ENCODE measurements around the gene PRMT7.

The PRMT7 gene

DNA sequence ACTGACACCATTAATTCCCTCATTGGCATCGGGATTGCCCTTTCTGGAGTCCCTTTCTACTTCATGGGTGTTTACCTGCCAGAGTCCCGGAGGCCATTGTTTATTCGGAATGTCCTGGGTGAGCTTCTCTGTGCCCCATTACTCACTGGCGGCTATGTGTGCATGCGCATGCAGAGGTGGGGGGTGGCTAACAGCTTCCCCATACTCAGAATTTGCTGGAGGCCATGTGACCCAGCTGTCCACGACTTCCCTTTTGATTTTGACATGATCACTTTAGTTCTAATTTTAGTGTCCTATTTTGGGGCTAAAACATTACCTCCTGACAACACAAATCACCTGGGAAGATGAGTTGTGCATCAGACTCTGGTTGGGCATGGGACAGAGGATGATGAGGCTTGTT lies 14.1 kb upstream of the PRMT7 start:
- TF ChIP-seq, protein P1, sequence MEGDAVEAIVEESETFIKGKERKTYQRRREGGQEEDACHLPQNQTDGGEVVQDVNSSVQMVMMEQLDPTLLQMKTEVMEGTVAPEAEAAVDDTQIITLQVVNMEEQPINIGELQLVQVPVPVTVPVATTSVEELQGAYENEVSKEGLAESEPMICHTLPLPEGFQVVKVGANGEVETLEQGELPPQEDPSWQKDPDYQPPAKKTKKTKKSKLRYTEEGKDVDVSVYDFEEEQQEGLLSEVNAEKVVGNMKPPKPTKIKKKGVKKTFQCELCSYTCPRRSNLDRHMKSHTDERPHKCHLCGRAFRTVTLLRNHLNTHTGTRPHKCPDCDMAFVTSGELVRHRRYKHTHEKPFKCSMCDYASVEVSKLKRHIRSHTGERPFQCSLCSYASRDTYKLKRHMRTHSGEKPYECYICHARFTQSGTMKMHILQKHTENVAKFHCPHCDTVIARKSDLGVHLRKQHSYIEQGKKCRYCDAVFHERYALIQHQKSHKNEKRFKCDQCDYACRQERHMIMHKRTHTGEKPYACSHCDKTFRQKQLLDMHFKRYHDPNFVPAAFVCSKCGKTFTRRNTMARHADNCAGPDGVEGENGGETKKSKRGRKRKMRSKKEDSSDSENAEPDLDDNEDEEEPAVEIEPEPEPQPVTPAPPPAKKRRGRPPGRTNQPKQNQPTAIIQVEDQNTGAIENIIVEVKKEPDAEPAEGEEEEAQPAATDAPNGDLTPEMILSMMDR (IDR thresholded peaks at IDR 0.05; ENCODE audit: control insufficient read depth, insufficient read depth, low read depth, low read length, missing control alignments) = no peak
- DNase-seq (ENCODE audit: low read depth) = no peak
- H3K4me3 ChIP-seq (ENCODE audit: control insufficient read depth, low read depth, low read length) = no peak overlapping the region

DNA sequence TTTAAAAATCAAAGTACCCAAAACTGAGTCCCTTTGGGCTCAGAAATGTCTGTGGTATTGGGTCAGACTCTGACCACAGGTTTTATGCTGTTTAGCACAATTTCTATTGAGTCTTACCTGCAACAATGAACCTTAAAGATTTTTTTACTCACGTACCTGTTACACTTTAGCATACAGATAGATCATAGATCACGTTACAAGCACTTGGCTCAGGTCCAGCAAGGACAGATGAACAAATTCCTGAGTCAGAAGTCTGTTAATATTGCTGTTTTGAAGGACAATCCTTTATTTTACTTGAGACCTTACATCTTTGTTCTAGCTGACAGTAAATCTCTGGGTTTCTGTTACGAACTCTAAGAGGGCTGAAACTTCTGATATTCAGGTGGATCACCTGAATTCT lies 12.9 kb upstream of the PRMT7 start:
- no peak for DNase-seq (ENCODE audit: low read depth)
- TF ChIP-seq, protein P1 (IDR thresholded peaks at IDR 0.05; ENCODE audit: control insufficient read depth, insufficient read depth, low read depth, low read length, missing control alignments) = no peak
- no peak overlapping the region for H3K4me3 ChIP-seq (ENCODE audit: control insufficient read depth, low read depth, low read length)

GRCh38 chr16:68298312-68298711 lies 12.5 kb upstream of the PRMT7 start:
- DNase-seq (ENCODE audit: low read depth) = no peak
- TF ChIP-seq, protein P1 (IDR thresholded peaks at IDR 0.05; ENCODE audit: control insufficient read depth, insufficient read depth, low read depth, low read length, missing control alignments) = no peak
- H3K4me3 ChIP-seq (ENCODE audit: control insufficient read depth, low read depth, low read length) = no peak overlapping the region

DNA sequence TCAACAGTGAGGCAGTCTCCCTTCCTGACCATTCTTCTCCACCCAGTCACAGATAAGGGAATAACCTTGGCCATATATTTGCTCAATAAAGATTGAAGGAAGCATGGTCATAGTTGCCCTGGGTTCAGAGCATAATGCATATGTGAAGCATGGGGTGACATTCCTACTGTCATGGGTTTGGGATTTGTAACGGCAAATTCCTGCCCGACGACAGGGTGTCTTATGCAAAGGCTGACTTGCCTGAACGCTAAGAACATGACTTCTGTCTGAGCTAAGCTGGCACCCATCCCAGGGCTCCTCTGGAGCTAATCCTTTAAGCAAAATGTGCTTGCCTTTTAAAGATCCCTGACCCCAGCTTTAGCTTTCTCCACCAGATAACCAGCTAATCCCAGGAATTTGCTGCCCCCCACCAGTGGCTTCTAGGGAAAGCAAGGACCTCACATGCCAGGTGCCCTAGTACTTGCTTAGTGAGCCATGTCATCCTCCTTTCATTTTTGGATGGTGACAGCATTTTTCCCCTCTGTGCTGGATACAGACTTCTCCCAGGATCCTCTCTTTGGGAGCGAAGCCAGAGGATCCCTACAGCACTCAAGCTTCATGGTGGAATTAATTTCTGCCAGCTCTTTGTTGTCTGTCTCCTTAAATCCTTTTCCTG lies 11.8 kb upstream of the PRMT7 start:
- DNase-seq (ENCODE audit: low read depth) = no peak
- TF ChIP-seq, protein P1 (IDR thresholded peaks at IDR 0.05; ENCODE audit: control insufficient read depth, insufficient read depth, low read depth, low read length, missing control alignments) = no peak
- H3K4me3 ChIP-seq (ENCODE audit: control insufficient read depth, low read depth, low read length) = no peak overlapping the region

- TF ChIP-seq, protein P1 (IDR thresholded peaks at IDR 0.05; ENCODE audit: control insufficient read depth, insufficient read depth, low read depth, low read length, missing control alignments) = no peak
- no peak overlapping the region for H3K4me3 ChIP-seq (ENCODE audit: control insufficient read depth, low read depth, low read length)
- no peak for DNase-seq (ENCODE audit: low read depth)
These were observed 11.0 kb upstream of the PRMT7 start for GRCh38 chr16:68299571-68300453.

DNA sequence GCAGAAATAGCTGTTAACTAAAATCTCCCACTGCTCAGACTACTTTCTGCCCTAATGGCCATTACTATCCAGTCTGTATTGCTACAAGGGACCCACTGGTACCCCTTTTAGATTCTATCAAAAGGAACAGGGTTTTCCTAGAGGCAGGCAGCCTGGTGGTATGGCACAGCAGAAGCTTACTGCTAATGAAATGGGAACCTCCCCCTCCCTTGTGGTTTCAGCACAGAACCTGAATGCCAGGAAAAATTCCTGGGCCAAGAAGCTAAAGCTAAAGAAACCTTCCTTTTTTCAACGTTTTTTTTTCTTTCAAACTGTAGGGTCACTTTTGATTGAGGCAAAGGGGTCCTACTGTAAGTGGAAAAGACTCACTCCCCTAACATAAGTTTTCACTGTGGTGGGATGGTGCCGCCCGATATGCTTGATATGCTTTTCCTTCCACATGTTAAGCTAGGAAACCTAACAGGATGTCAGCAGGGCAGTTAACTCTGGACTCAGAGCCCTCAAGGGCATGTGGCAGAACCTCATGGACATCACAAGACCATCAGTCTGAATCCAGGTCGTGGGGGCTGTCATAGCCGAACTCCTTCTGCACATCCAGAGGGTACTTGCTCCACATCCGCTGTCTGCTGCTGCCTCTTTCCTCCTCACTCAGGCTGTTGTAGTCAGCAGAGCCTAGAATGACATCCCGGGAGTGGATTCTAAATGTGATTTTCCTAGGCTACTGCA lies 9.9 kb upstream of the PRMT7 start:
- no peak overlapping the region for H3K4me3 ChIP-seq (ENCODE audit: control insufficient read depth, low read depth, low read length)
- TF ChIP-seq, protein P1 (IDR thresholded peaks at IDR 0.05; ENCODE audit: control insufficient read depth, insufficient read depth, low read depth, low read length, missing control alignments) = no peak
- DNase-seq (ENCODE audit: low read depth) = no peak

All from AG09309 (cell line).